Measurements from ENCODE around the gene TYW1B.
"Not testable (repeated sequence)": the region's sequence is repeated elsewhere in the genome, so short reads cannot be mapped to it uniquely, and the experiment has no call there.

The TYW1B gene

GRCh38 chr7:72810437-72810836 lies 17.6 kb downstream of the TYW1B start:
- DNase-seq: not testable (repeated sequence)

GRCh38 chr7:72808511-72808910 lies 19.5 kb downstream of the TYW1B start:
- DNase-seq: not testable (repeated sequence)

- not testable (repeated sequence) for DNase-seq
Measured at GRCh38 chr7:72806851-72807250, 21.1 kb downstream of the TYW1B start.

DNA sequence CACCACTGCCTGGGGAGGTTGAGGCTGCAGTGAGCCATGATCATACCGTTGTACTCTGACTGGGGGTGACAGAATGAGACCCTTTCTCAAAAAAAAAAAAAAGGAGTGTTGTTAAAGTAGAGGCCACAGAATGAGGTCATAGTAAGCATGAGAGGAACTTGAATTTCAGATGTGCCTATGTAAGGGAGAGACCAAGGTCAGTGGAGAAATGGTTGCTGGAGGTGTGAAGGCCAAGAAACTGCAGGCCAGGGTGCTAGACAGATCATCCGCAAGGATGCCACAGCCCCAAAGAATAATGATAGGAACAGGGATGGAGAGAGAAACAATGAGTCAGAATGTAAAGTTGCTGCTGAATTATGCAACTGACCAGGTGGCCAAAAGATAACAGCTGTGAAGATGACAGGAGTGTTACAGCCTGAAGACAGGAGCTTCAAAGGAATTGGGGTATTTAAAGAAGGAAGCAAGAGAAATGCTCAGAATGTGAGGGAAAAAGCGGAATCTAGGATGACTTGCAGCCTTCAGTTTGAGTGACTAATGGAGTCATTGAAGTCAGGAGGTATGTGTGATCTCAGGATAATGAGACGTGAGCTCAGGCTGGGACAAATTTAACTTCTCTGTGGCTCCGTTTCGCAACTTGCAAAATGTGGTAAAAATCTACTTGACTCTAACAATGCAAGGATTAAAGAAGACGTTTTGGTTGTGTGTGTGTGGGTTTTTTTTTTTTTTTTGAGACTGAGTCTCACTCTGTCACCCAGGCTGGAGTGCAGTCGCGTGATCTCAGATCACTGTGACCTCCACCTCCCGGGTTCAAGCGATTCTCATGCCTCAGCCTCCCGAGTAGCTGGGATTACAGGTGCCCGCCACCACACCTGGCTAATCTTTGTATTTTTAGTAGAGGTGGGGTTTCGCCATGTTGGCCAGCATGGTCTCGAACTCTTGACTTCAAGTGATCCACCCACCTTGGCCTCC lies 22.2 kb downstream of the TYW1B start:
- DNase-seq: no peak

DNA sequence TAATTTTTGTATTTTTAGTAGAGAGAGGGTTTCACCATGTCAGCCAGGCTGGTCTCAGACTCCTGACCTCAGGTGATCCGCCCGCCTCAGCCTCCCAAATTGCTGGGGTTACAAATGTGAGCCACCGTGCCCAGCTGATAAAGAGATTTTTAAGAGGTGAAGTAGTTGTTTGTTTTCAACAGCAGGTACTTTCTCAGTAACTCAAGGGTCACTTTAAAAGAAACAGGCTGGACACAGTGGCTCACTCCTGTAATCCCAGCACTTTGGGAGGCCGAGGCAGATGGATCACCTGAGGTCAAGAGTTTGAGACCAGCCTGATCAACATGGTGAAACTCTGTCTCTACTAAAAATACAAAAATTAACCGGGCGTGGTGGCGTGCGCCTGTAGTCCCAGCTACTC lies 24.2 kb downstream of the TYW1B start:
- DNase-seq: not testable (repeated sequence)

GRCh38 chr7:72801564-72801963 lies 26.4 kb downstream of the TYW1B start:
- not testable (repeated sequence) for DNase-seq

DNA sequence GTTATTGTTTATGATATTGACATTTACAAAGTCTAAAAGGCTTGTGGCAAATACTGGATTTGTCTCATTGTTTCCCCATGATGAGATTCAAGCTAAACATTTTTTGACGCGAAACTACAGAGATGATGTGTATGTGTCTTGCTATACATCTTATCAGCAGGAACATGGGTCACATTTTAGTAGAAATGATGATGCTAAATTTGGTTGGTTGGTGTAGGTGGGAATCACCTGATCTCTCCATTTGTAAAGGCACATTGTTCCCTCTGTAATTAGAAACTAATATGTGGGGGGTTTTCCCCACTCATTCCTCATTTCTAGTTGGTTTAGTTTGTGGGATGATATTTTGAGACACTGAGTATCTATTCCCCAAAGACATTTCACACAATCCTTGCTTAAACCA lies 32.6 kb downstream of the TYW1B start:
- not testable (repeated sequence) for DNase-seq

DNA sequence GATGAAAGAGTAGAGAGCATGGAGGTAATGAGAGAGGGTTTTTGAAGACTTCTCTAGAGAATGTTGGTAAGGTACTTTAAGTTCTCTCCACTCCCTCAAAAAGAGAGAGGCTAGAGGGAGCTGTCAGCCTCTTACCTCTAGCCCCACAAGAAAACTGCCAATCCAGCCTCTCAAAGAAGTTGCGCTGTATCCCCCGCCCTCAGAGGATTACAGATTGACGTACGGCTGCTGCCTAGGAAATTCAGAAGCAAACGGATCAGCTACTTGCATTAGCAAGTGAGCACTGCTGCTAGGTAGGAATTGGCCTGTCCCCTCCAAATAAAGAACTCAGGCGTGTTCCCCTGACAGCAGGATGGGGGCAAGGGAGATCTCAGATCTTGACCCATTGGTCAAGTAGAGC lies 34.2 kb downstream of the TYW1B start:
- DNase-seq: no peak

GRCh38 chr7:72790698-72791060 lies 37.3 kb downstream of the TYW1B start:
- DNase-seq: not testable (repeated sequence)

- not testable (repeated sequence) for DNase-seq
Measured at GRCh38 chr7:72790048-72790697, 37.8 kb downstream of the TYW1B start.

DNA sequence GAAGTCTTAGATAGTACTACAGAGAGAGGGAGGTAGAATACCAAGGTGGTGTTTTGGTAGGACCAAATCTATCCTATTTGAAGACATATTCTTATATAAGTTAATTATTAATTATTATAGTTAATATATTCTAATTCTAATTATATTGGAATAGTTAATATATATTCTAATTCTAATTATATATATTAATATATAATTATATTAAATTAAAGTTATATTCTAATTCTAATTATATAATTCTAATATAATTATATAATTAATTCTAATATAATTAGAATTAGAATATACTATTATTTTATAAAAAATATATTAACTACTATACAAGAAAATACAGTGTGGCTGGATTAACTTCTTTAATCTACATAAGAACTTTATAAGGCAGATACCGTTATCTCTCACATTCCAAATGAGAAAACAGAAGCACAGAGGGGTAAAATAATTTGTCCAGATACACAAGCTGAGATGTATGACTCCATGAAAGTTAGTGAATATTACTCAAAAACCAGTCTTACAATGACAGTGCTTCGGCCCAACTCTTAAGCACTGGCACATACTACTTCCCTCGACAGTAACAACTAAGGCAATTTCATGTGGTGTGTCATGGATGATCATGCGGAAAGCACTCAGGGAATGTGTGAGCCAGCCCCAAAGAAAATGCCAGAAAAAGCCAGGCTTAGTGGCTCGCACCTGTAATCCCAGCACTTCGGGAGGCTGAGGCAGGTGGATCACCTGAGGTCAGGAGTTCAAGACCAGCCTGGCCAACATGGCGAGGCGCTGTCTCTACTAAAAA lies 42.6 kb downstream of the TYW1B start:
- DNase-seq: no peak

DNA sequence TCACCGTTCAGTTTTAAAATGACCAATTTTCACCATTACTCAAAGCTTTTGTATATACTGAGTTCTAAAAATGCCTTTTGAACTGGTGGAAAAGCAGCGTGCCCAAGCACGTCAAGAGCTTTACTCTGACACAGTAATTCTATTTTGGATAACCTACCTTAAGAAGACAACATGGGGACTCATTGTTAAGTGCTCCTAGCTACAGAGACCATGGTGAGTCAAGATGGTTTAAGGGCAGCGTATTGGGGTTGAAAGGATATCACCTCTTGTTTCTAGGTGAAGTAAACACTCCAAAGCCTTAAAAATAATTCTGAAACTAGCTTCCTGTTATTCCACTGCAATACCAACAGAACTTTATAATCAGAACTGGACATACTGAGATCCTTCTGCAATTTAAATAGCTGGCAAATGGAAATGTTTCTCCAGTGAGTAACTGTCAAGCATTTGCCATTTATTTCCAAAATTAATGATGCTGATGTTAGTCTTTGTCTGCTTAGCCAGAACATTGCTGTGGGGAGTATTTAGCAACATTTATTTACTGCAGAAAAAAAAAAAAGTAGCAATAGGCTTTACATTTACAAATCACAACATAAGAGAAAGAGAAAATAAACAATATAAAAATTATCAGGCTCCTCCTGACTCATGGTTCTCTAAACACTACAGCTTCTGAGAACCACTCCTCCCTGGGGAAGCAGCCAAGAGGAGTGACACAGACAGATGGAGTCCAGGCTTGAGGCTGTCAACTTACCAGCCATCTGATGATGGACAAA lies 44.2 kb downstream of the TYW1B start:
- not testable (repeated sequence) for DNase-seq

GRCh38 chr7:72781631-72782030 lies 46.4 kb downstream of the TYW1B start:
- DNase-seq: no peak

DNA sequence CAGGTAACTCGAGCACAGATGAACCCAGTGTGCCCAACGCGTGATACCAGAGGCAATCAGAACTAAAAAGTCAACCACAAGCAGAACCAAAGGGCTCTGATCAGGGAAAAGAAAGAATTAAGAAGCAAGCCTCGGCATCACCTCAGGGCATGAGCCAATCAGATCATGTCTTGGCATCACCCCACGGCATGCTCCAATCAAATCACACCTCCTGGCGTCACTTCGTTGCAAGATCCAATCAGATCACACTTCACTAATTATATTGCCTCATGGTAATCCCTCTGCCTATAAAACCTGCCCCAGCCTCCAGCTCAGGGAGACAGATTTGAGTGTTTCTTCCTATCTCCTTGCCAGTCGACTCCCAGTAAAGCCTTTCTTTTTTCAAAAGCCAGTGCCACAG lies 46.8 kb downstream of the TYW1B start:
- no peak for DNase-seq

DNA sequence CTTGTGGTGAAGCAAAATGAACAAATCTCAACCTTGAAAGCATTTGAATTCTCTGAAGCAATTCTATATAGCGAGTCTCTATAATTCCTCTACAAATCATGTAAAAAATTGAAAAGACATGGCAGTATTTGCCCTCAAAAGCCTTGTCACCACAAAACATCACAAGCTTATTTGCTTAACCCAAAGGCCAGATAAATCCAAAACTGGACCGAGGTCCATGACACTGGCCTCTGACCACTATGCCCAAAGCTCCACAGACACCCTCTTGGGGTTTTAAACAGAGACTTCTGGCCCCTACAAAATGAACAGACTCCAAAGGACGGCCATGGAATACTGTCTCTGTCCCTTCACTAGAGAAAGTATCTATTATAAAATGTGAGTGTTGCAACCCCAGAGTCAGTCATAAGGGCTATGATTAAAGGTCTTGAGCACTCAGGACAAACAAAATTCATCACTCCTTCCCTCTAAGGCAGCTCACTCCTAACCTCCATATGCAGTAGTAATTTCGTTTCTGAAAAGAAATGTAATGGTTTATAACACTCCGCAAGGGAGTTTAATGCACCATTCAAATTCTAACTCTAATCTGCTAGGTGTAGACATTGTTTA lies 47.6 kb downstream of the TYW1B start:
- DNase-seq: not testable (repeated sequence)

- not testable (repeated sequence) for DNase-seq
Measured at GRCh38 chr7:72777167-72777566, 50.8 kb downstream of the TYW1B start.

DNA sequence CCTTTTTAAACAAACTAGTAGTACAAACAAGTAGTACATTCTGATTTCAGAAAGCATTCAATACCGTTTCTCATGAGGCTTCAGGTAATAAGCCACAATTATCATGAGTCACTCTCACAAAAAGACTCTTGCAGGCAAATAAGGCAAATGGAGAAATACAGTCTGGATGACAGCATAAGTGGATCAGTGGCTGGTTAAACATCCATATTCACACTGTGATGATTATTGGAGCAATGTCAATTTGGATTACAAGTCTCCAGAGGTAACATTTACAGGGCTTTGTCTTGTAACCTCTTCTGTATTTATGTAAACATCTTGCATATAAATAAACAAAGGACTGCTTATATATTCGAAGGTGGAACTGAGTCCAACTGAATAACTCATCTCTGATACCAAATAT lies 55.4 kb downstream of the TYW1B start:
- not testable (repeated sequence) for DNase-seq

GRCh38 chr7:72766994-72767393 lies 61.0 kb downstream of the TYW1B start:
- not testable (repeated sequence) for DNase-seq

- no peak for DNase-seq
Measured at GRCh38 chr7:72760602-72761001, 67.4 kb downstream of the TYW1B start.

DNA sequence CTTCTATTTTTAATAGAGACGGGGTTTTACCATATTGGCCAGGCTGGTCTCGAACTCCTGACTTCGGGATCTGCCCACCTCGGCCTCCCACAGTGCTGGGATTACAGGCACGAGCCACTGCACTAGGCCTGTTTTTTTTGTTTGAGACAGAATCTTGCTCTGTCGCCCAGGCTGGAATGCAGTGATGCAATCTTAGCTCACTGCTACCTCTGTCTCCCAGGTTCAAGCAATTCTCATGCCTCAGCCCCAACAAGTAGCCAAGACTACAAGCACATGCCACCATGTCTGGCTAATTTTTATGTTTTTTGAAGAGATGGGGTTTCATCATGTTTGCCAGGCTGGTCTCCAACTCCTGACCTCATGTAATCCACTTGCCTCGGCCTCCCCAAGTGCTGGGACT lies 73.7 kb downstream of the TYW1B start:
- DNase-seq: no peak

DNA sequence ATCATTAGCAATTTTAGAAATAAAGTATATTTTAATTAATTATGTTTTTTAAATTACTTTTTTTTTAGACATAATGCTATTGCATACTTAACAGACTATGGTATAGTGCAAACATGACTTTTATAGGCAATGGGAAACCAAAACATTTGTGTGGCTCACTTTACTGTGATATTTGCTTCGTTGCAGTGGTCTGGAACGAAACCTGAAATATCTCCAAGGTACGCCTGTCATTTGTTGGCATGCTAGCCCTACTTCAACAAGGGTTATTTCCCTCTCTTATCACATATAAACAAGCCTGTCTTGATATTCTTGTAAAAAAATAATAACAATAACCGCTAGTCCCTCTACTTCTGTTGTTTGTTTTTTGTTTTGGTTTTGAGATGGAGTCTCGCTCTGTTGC lies 74.2 kb downstream of the TYW1B start:
- no peak for DNase-seq

DNA sequence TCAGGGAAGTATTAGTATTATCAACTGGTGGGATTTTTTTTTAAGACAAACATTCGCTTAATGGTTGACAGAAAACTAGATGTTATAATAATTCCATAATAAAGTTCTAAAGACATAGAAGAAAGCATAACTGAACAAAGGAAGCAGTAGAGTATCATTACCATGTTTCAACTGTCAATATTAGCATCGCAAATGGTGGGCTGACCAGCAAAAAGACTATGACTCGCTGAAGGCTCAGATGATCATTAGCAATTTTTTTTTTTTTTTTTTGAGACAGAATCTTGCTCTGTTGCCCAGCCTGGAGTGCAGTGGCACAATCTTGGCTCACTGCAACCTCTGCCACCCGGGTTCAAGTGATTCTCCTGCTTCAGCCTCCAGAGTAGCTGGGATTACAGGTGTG lies 74.8 kb downstream of the TYW1B start:
- not testable (repeated sequence) for DNase-seq

Measured in effector CD4-positive, alpha-beta T cell (primary cell).